Adipocyte (in vitro differentiated cells): ENCODE data around the gene C17orf114.
"Not testable (repeated sequence)": the region's sequence is repeated elsewhere in the genome, so short reads cannot be mapped to it uniquely, and the experiment has no call there.

ENCODE experiments used
- DNase-seq: peaks from one replicate; pipeline ENCODE4 v3.0.0-alpha.2; 2015; ENCODE audit warnings: low read depth
- H3K27me3 ChIP-seq: replicated peaks from 2 replicates; pipeline ENCODE4 v1.7.0; 2013; ENCODE audit warnings: mild to moderate bottlenecking, low read length, moderate library complexity; ENCODE audit not compliant: control insufficient read depth, insufficient read depth
- H3K36me3 ChIP-seq: 2 replicates; pipeline ENCODE4 v1.7.0; 2013; ENCODE audit warnings: low read length, mild to moderate bottlenecking, moderate library complexity; ENCODE audit not compliant: control insufficient read depth, insufficient read depth, severe bottlenecking
- H3K4me1 ChIP-seq: 2 replicates; pipeline ENCODE4 v1.7.0; 2013; ENCODE audit warnings: mild to moderate bottlenecking, low read length, moderate library complexity; ENCODE audit not compliant: control insufficient read depth, insufficient read depth
- H3K4me3 ChIP-seq: 2 replicates; pipeline ENCODE4 v1.7.0; 2013; ENCODE audit warnings: mild to moderate bottlenecking, low read length, moderate library complexity
- H3K9ac ChIP-seq: 2 replicates; pipeline ENCODE4 v1.7.0; 2013; ENCODE audit warnings: mild to moderate bottlenecking, low read length, moderate library complexity
- H3K9me3 ChIP-seq: 2 replicates; pipeline ENCODE4 v1.7.0; 2013; ENCODE audit warnings: mild to moderate bottlenecking, low read length, moderate library complexity; ENCODE audit not compliant: control insufficient read depth

The C17orf114 gene

GRCh38 chr17:4838309-4838785 lies 36.2 kb upstream of the C17orf114 start:
- Histone ChIP-seq H3K9ac (peak overlapping the region; percentile 56), H3K36me3 (no peaks in the 10 kb centered on the region), H3K4me3 (peak overlapping the region; percentile 18), H3K27me3 (no peaks in the 10 kb centered on the region), H3K9me3 (no peaks in the 10 kb centered on the region), H3K4me1 (peaks cover 32% of the 10 kb centered on the region)
- no peak for DNase-seq

DNA sequence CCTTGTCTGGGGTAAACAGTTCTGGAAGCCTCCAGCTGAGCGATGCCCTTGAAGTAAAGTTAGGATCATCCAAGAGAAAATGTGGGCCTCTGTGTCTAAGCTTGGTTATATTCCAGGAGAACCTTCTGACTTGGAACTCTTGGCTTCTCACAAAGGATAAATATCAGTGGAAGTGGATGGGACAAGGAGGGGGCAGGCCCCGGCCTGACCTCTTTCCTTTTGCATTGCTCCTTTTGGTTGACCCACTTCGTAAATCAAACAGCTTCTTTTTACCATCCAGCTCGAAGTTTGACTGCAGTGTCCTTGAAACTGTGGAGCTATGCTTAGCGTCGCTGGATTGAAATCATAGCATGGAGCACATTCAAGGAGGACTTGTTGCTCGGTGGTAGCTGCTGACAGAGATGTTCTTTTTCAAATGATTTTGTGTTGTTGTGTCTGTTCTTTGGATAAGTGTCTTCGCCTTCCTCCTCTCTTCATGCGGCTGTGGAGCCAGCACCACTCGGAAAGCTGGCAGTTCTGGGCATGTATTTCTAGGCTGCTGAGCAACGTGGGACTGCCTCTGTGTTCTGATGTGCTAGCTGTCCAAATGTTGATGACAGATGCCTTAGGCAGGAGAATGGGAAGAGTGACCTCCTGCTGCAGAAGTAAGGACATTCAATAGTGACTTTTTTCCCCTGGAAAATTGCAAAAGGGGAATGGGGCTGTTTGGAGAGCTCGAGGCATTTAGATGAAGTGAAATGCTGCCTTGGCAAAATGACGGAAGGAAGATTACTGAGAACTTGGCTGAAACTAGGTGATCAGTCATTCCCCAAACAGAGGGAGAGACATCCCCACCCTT lies 35.6 kb upstream of the C17orf114 start:
- H3K9ac ChIP-seq = peak overlapping the region; percentile 56
- H3K4me3 ChIP-seq = peak overlapping the region; percentile 18
- no peak for DNase-seq
- H3K4me1 ChIP-seq = peaks cover 32% of the 10 kb centered on the region
- H3K36me3 ChIP-seq = no peaks in the 10 kb centered on the region
- no peaks in the 10 kb centered on the region for H3K27me3 ChIP-seq
- H3K9me3 ChIP-seq = no peaks in the 10 kb centered on the region

DNA sequence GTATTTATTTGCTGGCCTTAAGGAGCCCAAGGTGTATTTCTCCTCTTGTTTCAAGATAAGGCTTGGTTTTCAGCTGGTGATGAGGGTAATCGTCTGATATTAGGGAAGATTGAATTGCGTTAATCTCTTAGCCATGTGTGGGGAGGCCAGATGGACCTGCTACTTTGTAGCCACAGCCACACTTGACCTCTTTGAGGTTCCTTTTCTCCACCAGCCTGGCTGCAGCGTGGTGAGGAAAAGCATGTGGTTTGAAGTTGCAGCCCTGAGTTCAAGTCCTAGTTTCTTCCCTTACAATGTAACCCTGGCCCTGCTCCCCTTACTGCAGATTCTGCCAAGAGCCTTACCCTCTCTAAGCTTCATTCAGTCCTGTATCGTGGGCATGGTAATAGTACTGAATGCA lies 34.1 kb upstream of the C17orf114 start:
- H3K36me3 ChIP-seq = no peaks in the 10 kb centered on the region
- no peak for DNase-seq
- no peaks in the 10 kb centered on the region for H3K9me3 ChIP-seq
- H3K4me3 ChIP-seq = no peak overlapping the region
- no peak overlapping the region for H3K9ac ChIP-seq
- H3K4me1 ChIP-seq = peaks cover 32% of the 10 kb centered on the region
- no peaks in the 10 kb centered on the region for H3K27me3 ChIP-seq

DNA sequence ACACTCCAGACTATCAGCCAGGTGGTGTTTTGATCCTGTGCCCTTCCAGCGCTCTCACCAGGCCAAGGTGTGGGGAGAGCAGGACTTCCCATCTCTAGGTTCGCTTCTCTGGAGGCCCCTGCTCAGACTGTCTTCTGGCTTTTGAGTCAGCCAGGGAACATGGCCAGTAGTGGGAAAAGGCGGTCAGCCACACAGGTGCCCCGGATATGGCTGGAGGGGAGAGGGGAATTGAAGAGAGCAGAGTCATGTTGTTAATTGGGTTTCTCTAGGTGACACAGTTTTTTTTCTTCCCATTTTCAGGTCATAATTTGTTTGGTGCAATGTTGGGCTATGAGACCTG lies 32.5 kb upstream of the C17orf114 start:
- peak overlapping the region; percentile 93 for H3K9ac ChIP-seq
- no peak for DNase-seq
- peaks cover 27% of the 10 kb centered on the region for H3K4me1 ChIP-seq
- peak overlapping the region; percentile 85 for H3K4me3 ChIP-seq
- no peaks in the 10 kb centered on the region for H3K27me3 ChIP-seq
- H3K9me3 ChIP-seq = no peaks in the 10 kb centered on the region
- no peaks in the 10 kb centered on the region for H3K36me3 ChIP-seq

- H3K4me1 ChIP-seq = peaks cover 27% of the 10 kb centered on the region
- H3K9ac ChIP-seq = peak overlapping the region; percentile 93
- H3K4me3 ChIP-seq = peak overlapping the region; percentile 85
- H3K9me3 ChIP-seq = no peaks in the 10 kb centered on the region
- peak; percentile 70 for DNase-seq
- H3K36me3 ChIP-seq = no peaks in the 10 kb centered on the region
- H3K27me3 ChIP-seq = no peaks in the 10 kb centered on the region
Observed at GRCh38 chr17:4833941-4834680, 32.0 kb upstream of the C17orf114 start.

- Histone ChIP-seq H3K36me3 (no peaks in the 10 kb centered on the region), H3K4me1 (peaks cover 23% of the 10 kb centered on the region), H3K4me3 (peak within 1 kb of the TSS; percentile 85), H3K27me3 (no peaks in the 10 kb centered on the region), H3K9me3 (no peaks in the 10 kb centered on the region), H3K9ac (peak within 1 kb of the TSS; percentile 93)
- DNase-seq = peak; percentile 98
Observed at GRCh38 chr17:4833178-4833940, 31.2 kb upstream of the C17orf114 start, which contains the start of gene MINK1. Gene MINK1, plus strand, starts transcription at chr17:4833340. Its CDS starts 244 bp downstream, at chr17:4833584.

- H3K9ac ChIP-seq = peak overlapping the region; percentile 93
- H3K36me3 ChIP-seq, H3K27me3 ChIP-seq, DNase-seq, H3K9me3 ChIP-seq: not testable (repeated sequence)
- peak overlapping the region; percentile 85 for H3K4me3 ChIP-seq
- H3K4me1 ChIP-seq = peaks cover 18% of the 10 kb centered on the region
Observed at GRCh38 chr17:4832829-4833177, 30.7 kb upstream of the C17orf114 start.

DNA sequence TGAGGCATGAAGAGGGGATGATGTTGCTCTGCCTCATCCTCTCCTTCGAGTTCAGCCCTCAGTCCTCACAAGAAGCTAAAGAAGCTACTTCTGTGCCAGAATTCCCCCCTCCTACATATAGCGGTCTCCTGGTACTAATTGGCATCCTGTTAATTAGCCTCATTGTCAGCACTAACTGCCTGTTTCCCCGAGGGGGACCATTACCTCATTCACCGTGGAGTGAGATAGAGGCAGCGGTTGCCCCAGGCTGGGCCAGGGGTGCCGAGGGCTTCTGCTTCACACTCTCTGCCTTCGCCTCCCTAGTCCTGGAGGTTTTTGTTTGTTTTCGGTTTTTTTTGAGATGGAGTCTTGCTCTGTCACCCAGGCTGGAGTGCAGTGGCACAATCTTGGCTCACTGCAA lies 25.3 kb upstream of the C17orf114 start:
- no peaks in the 10 kb centered on the region for H3K36me3 ChIP-seq
- no peaks in the 10 kb centered on the region for H3K4me1 ChIP-seq
- H3K4me3 ChIP-seq = no peak overlapping the region
- H3K9me3 ChIP-seq = no peaks in the 10 kb centered on the region
- no peak overlapping the region for H3K9ac ChIP-seq
- no peaks in the 10 kb centered on the region for H3K27me3 ChIP-seq
- DNase-seq = no peak

DNA sequence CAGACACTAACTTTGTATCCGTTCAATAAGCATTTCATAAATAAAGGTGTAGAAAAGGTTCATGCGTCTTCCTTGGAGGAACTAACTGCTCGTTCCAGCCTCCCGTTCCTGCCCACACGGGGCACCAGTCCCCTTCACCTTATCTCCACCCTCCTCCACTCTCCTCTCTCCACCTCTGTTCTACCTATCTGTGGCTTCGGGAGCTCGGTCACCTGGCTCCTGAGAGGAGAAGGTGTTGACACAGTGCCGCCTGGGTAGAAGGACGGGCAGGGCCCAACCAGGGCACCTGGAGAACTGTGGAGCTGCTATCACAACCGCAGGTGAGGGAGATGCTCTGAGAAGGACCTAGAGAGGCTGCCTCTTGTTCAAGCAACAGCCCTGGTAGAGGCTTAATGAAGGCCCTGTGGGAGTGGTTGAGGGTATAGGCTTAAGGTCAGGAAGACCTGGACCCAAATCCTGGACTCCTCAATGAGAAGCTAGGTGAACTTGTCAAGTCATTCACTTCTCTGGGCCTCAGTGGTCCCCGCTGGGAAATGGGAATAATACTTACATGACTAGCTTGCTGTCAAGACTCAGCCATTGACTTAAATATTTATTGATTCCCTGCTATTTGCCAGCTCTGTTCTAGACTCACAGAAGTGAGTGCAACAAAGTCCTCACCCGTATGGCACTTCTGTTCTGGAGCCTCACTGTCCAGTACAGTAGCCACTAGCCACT lies 21.4 kb upstream of the C17orf114 start:
- Histone ChIP-seq H3K27me3 (no peaks in the 10 kb centered on the region), H3K9me3 (no peaks in the 10 kb centered on the region), H3K36me3 (no peaks in the 10 kb centered on the region)

GRCh38 chr17:4822835-4823234 lies 20.7 kb upstream of the C17orf114 start:
- Histone ChIP-seq H3K4me1 (no peaks in the 10 kb centered on the region), H3K9ac (no peak overlapping the region), H3K9me3 (no peaks in the 10 kb centered on the region), H3K4me3 (no peak overlapping the region), H3K36me3 (no peaks in the 10 kb centered on the region), H3K27me3 (no peaks in the 10 kb centered on the region)
- DNase-seq = no peak

More for the DNA sequence above, 21.4 kb upstream of the C17orf114 start:
- no peak overlapping the region for H3K9ac ChIP-seq
- no peak overlapping the region for H3K4me3 ChIP-seq
- DNase-seq = no peak
- no peaks in the 10 kb centered on the region for H3K4me1 ChIP-seq
